CD4-positive, alpha-beta T cell treated with Interleukin-4 for 4 hours (primary cell): ENCODE data around the gene IFITM1.
"Not testable (repeated sequence)": the region's sequence is repeated elsewhere in the genome, so short reads cannot be mapped to it uniquely, and the experiment has no call there.

Source experiments
- DNase-seq: peaks from one replicate; pipeline ENCODE4 v3.0.0-alpha.2; 2020

Gene IFITM1

DNA sequence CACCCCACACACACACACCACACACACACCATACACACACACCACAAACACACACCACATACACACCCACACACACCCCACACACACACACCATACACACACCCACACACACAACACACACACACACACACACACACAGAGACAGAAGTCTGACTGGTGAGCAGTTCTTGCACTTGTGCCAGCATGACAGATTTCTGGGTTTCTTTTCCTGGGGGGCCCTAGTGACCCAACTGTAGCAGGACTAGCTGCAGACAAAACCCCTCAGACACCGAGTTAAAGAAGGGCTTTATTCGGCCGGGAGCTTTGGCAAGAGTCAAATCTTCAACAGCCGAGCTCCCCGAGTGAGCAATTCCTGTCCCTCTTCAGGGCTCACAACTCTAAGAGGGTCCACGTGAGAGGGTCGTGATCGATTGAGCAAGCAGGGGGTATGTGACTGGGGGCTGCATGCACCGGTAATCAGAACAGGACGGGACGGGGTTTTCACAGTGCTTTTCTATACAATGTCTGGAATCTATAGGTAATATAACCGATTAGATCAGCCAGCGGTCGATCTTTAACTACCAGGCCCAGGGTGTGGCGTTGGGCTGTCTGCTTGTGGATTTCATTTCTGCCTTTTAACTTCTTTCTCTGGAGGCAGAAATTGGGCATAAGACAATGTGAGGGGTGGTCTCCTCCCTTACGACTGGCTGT lies 36.3 kb downstream of the IFITM1 start:
- DNase-seq = not testable (repeated sequence)

DNA sequence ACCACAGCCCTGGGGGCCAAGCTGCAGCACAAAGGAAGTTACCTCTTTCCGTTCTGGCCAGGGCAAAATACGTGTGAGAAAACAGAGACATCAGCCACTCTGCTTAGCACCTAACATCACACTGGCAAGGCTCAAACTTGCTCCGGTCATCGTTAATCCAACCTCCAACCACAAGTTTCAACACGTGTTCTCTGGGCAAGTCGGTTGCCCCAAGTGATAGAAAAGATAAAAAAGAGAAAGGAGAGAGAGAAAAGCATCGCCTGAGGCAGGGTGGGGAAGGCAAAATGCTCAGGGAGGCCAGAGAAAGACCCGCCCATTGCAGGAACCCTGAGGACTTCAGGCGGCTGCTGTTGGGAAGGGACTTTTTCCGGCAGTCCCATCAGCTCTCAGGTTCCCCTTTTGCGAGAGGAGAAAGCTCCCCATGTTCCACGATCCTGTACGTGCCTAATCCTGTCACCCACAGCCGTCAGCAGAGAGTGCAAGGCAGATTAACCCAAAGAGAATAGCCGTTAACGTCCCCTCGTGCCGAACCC lies 36.9 kb downstream of the IFITM1 start:
- no peak for DNase-seq

- DNase-seq = no peak
These were observed 37.6 kb downstream of the IFITM1 start for GRCh38 chr11:351411-351810.

DNA sequence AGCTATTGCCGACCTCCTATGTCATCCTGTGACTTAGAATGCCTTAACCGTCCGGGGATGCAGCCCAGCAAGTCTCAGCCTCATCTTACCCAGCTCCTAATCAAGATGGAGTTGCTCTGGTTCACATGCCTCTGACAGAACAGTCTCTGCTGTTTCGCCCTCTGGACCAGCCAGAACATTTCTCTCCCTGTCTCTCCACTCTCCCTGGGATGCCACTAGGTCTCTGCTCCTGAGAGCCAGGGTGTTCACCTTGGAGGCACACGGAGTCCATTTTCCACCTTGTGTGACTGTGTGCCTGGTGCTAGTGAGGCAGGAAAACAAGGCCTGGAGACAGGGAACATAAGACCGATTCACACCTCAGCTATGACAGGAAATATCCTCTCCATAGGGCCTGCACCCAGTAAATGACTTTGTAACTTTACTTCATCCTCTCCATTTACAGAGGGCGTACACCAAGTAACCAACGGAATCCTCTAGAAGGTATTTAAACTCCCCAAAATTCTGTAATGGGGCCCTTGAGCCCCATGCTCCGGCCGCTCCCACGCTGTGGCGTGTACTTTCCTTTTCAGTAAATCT lies 38.7 kb downstream of the IFITM1 start:
- no peak for DNase-seq

DNA sequence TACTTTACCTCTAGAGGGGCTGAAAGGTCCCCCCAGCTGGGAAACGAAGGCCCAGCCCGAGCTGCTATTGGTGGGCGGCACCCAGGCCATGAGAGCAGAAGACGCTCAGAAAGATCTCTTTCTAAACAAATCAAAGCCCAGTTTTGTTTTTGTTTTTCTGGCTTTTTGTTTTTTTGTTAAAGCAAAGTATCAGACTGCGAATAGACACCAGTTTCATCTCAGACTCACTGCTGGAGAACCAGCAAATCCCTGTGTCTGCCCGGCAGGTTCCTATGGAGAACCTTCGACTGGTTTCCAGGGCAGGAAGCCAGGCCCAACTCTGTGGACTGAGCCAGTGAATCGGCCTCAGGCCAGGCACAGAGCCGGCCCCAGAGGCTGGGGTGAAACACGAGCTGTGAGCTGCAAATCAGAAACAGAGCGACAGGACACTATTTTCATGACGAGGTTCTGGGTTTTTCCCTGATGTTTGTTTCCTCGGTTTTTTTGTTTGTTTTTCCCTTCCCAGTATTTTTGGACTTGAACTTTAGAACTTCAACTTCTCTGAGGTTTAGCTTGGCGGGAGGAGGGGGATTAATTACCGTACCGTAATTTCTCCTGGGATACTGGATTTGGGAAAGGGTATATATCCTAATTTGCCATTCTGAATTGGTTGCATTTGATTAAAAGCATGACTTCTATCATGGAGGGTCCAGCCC lies 39.5 kb downstream of the IFITM1 start:
- no peak for DNase-seq

GRCh38 chr11:355581-356458 lies 42.0 kb downstream of the IFITM1 start:
- peak; percentile 77 for DNase-seq

GRCh38 chr11:356610-357009 lies 42.8 kb downstream of the IFITM1 start:
- no peak for DNase-seq

DNA sequence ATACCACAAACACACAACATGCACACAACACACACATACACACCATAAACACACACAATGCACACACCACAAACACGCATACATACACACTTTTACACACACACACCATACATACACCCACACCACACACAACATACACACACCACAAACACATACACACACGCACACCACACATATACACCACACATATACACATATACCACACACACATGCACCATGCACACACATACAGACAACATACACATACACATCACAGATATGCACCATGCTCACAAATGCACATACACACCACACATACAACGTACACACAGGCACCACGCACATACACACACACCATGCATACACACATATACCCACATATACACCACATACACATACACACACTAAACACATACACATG lies 43.7 kb downstream of the IFITM1 start:
- DNase-seq = no peak

- DNase-seq = no peak
These were observed 44.4 kb downstream of the IFITM1 start for GRCh38 chr11:358129-358800.

DNA sequence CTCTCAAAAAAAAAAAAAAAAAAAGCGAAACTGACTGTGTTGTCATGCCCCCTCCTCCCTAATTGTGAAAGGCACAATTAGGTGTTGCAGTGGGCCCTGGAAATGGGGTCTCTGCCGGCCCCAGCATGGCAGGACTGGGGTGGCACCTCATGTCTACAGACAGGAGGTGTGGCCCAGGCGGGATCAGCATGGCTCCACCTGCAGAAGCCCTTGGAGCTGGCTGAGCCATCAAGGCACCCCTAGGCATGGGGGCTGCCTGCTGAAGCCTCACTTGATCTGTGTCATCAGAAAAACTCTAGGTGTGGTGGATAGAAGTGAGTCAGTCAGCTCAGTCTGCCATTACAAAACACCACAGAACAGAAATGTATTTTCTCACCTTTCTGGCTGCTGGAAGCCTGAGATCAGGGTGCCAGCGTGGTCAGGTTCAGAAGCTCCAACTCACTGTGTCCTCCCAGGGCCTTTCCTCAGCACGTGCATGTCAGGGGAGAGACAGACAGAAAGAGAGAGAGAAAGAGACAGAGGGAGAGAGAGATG lies 45.4 kb downstream of the IFITM1 start:
- DNase-seq = peak; percentile 62

DNA sequence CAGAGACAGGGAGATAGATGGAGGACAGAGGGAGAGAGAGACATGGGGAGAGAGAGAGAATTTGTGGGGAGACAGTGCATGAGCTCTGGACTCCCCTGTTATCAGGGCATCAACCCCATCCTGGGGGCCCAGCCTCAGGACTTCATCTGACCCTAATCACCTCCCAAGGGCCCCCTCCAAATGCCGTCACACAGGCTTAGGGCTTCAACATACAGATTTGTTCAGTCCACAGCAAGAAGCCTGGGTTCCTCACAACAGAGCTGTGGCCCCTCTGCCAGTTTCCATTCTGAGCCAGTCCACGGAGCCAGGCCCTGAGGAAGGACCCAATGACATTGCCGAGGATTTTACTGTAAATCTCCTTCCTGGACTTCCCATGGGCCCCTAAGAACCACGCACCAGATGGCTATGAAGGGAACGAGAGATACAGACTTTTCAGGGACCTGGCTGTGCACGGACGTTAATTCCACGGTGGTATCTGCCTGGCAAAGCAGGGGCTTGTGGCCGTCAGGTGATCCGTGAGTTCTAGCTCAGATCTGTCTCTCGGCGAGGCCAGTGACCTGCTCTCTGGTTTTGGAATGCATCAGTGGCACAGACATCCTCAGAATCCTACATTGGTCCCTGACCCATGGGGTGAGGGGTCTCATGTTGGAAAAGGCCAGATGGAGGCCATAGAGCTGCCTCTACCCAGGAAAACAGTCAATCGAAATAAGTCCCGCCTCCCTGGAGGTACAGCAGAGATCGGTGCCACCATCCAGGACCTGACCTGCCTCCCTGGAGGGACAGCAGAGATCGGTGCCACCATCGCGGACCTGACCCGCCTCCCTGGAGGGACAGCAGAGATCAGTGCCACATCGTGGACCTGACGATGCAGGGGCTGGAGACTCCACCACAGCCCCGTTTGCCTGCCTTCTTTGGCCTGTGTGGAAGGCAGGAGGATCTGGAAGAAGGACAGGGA lies 46.8 kb downstream of the IFITM1 start:
- no peak for DNase-seq

GRCh38 chr11:362642-363442 lies 49.0 kb downstream of the IFITM1 start:
- no peak for DNase-seq

GRCh38 chr11:363443-363805 lies 49.6 kb downstream of the IFITM1 start:
- not testable (repeated sequence) for DNase-seq

GRCh38 chr11:363948-364761 lies 50.3 kb downstream of the IFITM1 start:
- DNase-seq = peak; percentile 81
